ENCODE results near the gene MARCKSL1.

DNA sequence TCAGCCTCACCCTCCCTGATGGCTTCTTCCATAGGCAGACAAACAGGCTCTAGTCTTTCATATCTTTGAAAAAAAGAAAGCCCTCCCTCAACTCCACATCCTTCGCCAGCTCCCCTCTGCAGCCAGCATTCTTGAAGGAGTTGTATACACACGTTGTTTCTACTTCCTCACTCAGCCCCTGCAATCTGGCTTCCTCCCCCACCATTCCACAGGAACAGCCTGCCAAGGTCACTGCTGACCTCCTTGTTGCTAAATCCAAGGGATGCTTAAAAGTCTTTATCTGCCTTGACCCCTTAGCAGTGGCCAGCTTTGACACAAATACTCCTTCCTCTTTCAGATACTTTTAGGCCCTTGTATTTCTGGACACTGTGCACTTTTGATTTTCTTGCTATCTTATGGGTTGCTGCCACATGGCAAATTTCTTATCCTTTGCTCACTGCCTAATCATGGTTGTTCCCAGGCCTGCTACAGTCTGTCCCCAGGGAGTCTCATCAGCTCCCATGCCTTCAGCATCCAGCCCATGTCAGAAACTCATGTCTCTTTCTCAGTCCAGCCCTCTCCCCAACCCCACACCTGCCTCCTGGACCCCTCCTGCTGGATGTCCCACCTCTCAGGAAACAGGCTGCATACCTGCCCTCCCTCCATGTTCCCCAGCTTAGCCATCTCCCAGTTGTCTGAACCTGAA, 18.0 kb upstream of the MARCKSL1 start:
- TF ChIP-seq, protein P1, sequence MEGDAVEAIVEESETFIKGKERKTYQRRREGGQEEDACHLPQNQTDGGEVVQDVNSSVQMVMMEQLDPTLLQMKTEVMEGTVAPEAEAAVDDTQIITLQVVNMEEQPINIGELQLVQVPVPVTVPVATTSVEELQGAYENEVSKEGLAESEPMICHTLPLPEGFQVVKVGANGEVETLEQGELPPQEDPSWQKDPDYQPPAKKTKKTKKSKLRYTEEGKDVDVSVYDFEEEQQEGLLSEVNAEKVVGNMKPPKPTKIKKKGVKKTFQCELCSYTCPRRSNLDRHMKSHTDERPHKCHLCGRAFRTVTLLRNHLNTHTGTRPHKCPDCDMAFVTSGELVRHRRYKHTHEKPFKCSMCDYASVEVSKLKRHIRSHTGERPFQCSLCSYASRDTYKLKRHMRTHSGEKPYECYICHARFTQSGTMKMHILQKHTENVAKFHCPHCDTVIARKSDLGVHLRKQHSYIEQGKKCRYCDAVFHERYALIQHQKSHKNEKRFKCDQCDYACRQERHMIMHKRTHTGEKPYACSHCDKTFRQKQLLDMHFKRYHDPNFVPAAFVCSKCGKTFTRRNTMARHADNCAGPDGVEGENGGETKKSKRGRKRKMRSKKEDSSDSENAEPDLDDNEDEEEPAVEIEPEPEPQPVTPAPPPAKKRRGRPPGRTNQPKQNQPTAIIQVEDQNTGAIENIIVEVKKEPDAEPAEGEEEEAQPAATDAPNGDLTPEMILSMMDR (IDR thresholded peaks at IDR 0.05): no peak
- no peak for TF ChIP-seq EZH2 (IDR thresholded peaks at IDR 0.05; ENCODE audit: borderline replicate concordance, insufficient read depth, low read depth, low read length, poor library complexity, severe bottlenecking)

Data from B cell (primary cell).